Measurements from ENCODE around the gene ERC2.

The ERC2 gene

GRCh38 chr3:56424336-56424735, 43.9 kb downstream of the ERC2 start:
- DNase-seq: no peak

- DNase-seq: no peak
Observed at GRCh38 chr3:56423661-56424099, 44.6 kb downstream of the ERC2 start.

GRCh38 chr3:56422316-56422715, 46.0 kb downstream of the ERC2 start:
- DNase-seq: no peak

- no peak for DNase-seq
Observed at GRCh38 chr3:56421205-56421604, 47.1 kb downstream of the ERC2 start.

- DNase-seq: no peak
Observed at GRCh38 chr3:56415652-56416051, 52.6 kb downstream of the ERC2 start.

GRCh38 chr3:56413911-56414310, 54.4 kb downstream of the ERC2 start:
- no peak for DNase-seq

- no peak for DNase-seq
Observed at GRCh38 chr3:56411166-56411565, 57.1 kb downstream of the ERC2 start.

- DNase-seq: no peak
Observed at GRCh38 chr3:56410576-56410975, 57.7 kb downstream of the ERC2 start.

GRCh38 chr3:56409790-56410189, 58.5 kb downstream of the ERC2 start:
- DNase-seq: no peak

GRCh38 chr3:56408761-56409196, 59.5 kb downstream of the ERC2 start:
- no peak for DNase-seq

- DNase-seq: no peak
Observed at GRCh38 chr3:56406826-56407515, 61.3 kb downstream of the ERC2 start.

- DNase-seq: no peak
Observed at GRCh38 chr3:56404884-56405283, 63.4 kb downstream of the ERC2 start.

- DNase-seq: no peak
Observed at GRCh38 chr3:56398659-56399058, 69.6 kb downstream of the ERC2 start.

GRCh38 chr3:56397798-56398197, 70.5 kb downstream of the ERC2 start:
- DNase-seq: no peak

- no peak for DNase-seq
Observed at GRCh38 chr3:56389183-56389830, 79.0 kb downstream of the ERC2 start.

GRCh38 chr3:56383092-56383491, 85.2 kb downstream of the ERC2 start:
- DNase-seq: no peak

GRCh38 chr3:56379723-56380287, 88.5 kb downstream of the ERC2 start:
- no peak for DNase-seq

GRCh38 chr3:56375654-56376053, 92.6 kb downstream of the ERC2 start:
- no peak for DNase-seq

- DNase-seq: no peak
Observed at GRCh38 chr3:56373386-56373785, 94.9 kb downstream of the ERC2 start.

- DNase-seq: no peak
Observed at GRCh38 chr3:56370991-56371775, 97.1 kb downstream of the ERC2 start.

- no peak for DNase-seq
Observed at GRCh38 chr3:56369914-56370313, 98.4 kb downstream of the ERC2 start.

GRCh38 chr3:56368846-56369245, 99.4 kb downstream of the ERC2 start:
- no peak for DNase-seq

- peak; percentile 28 for DNase-seq
Observed at GRCh38 chr3:56366641-56367162, 101.6 kb downstream of the ERC2 start.
